GM12878 (cell line): Measurements from ENCODE around the gene C5AR2. TPM values are rescaled to one million over a fixed set of nuclear protein-coding genes. Genes with fewer than 3 reads are reported as not detected.
A peak's percentile ranks its signal among the peaks of the same experiment; 100 is the strongest.

ENCODE experiments used
- ATAC-seq: fragments of 200-7000 bp; cut with Tn5 transposase; 3 replicates; pipeline ENCODE4 v1.9.1; 2020; ENCODE audit warnings: mild to moderate bottlenecking, moderate library complexity
- BruUV-seq: library from RNA; stranded (reverse); fragments of 400-500 nt; replicated peaks from 2 replicates; lab custom pipeline; 2021; lab: Mats Ljungman, UMichigan
- CTCF ChIA-PET: fragments of 300-600 bp; sonication (Branson Sonifier 250); formaldehyde crosslinking; extraction: SDS; loops from one replicate; lab custom pipeline; 2021; ENCODE audit warnings: inconsistent platforms; lab: Yijun Ruan, JAX
- POLR2A ChIA-PET: fragments of 350-600 bp; formaldehyde crosslinking; extraction: SDS; loops from one replicate; lab custom pipeline; 2021; ENCODE audit warnings: inconsistent platforms; lab: Charles Lee
- RAD21 ChIA-PET: fragments of 300-600 bp; sonication (Branson Sonifier 250); formaldehyde crosslinking; loops from one replicate; lab custom pipeline; 2023; ENCODE audit warnings: antibody characterized with exemption; ENCODE audit not compliant: unreplicated experiment; lab: Charles Lee
- SMC1A ChIA-PET: fragments of 300-600 bp; sonication (Branson Sonifier 250); formaldehyde crosslinking; loops from one replicate; lab custom pipeline; 2023; ENCODE audit not compliant: unreplicated experiment, uncharacterized antibody; lab: Charles Lee
- DNase-seq: peaks from one replicate; pipeline ENCODE4 v3.0.0-alpha.2; 2011; ENCODE audit warnings: low read depth, low spot score
- FAIRE-seq: peaks from 3 replicates; lab custom pipeline; 2011; peaks lifted over from hg19 to GRCh38; lab: Jason Lieb, UNC
- H2AFZ ChIP-seq: 2 replicates; pipeline ENCODE4 v1.6.0; 2011; ENCODE audit warnings: low read depth, low read length, control low read depth; ENCODE audit not compliant: control insufficient read depth
- H3K27ac ChIP-seq: 2 replicates; pipeline ENCODE4 v1.5.1; 2011; ENCODE audit warnings: control low read depth; ENCODE audit not compliant: control insufficient read depth, insufficient read depth
- H3K27me3 ChIP-seq, 2 experiments: replicated peaks in 1 of 2; 2 replicates each; pipeline versions ENCODE4 v1.6.0 to v1.6.1; 2011; ENCODE audit warnings: low read length in 1 of 2; ENCODE audit not compliant: control insufficient read depth in 2 of 2, insufficient read depth in 2 of 2
- H3K36me3 ChIP-seq, 2 experiments: 2 replicates each; pipeline ENCODE4 v1.5.1; 2011; ENCODE audit warnings: low read length in 1 of 2; ENCODE audit not compliant: control insufficient read depth in 2 of 2, insufficient read depth in 2 of 2
- H3K4me1 ChIP-seq: 2 replicates; pipeline ENCODE4 v1.6.1; 2011; ENCODE audit warnings: mild to moderate bottlenecking, low read length, moderate library complexity, mixed read lengths; ENCODE audit not compliant: control insufficient read depth, insufficient read depth
- H3K4me2 ChIP-seq: 2 replicates; pipeline ENCODE4 v1.6.0; 2011; ENCODE audit warnings: control low read depth; ENCODE audit not compliant: control insufficient read depth, insufficient read depth
- H3K4me3 ChIP-seq: fragments of 200-600 bp; sonication (generic); 2 replicates; pipeline ENCODE4 v1.5.1; 2016
- H3K79me2 ChIP-seq: 2 replicates; pipeline ENCODE4 v1.6.0; 2011; ENCODE audit warnings: low read length; ENCODE audit not compliant: control insufficient read depth, insufficient read depth
- H3K9ac ChIP-seq: 2 replicates; pipeline ENCODE4 v1.8.0; 2011; ENCODE audit warnings: low read length, control low read depth, mixed read lengths; ENCODE audit not compliant: control insufficient read depth, insufficient read depth
- H3K9me3 ChIP-seq: replicated peaks from 3 replicates; pipeline ENCODE4 v1.5.1; 2011; ENCODE audit warnings: mild to moderate bottlenecking, low read length; ENCODE audit not compliant: control insufficient read depth, insufficient read depth
- H4K20me1 ChIP-seq: 2 replicates; pipeline ENCODE4 v1.6.0; 2011; ENCODE audit not compliant: control insufficient read depth, insufficient read depth
- CEBPZ ChIP-seq: fragments of 150-350 bp; IDR thresholded peaks from 2 replicates; pipeline ENCODE4 v1.6.1; 2016; ENCODE audit warnings: low read depth, low read length
- E4F1 ChIP-seq: fragments of 450-650 bp; IDR thresholded peaks from 2 replicates; pipeline ENCODE4 v1.6.1; 2018; ENCODE audit warnings: borderline replicate concordance, mild to moderate bottlenecking; ENCODE audit not compliant: partially characterized antibody
- IKZF1 ChIP-seq: fragments of 450-650 bp; conservative IDR thresholded peaks from 2 replicates; pipeline ENCODE4 v1.6.1; 2017; ENCODE audit warnings: antibody characterized with exemption, mild to moderate bottlenecking
- IKZF2 ChIP-seq, 2 experiments: fragments of 450-650 bp; IDR thresholded peaks; 2 replicates each; pipeline ENCODE4 v1.6.1; 2017; ENCODE audit warnings: mild to moderate bottlenecking in 2 of 2, moderate library complexity in 2 of 2
- MEF2A ChIP-seq: IDR thresholded peaks from 2 replicates; pipeline ENCODE4 v1.6.1; 2011; ENCODE audit warnings: low read depth, mild to moderate bottlenecking, low read length, moderate library complexity; ENCODE audit not compliant: insufficient read depth
- MEF2B ChIP-seq: fragments of 450-650 bp; IDR thresholded peaks from 2 replicates; pipeline ENCODE4 v1.6.1; 2018; ENCODE audit warnings: mild to moderate bottlenecking, moderate library complexity; ENCODE audit not compliant: partially characterized antibody, poor library complexity, severe bottlenecking
- NFYB ChIP-seq: IDR thresholded peaks from 2 replicates; pipeline ENCODE4 v1.6.1; 2011; ENCODE audit warnings: low read depth, mild to moderate bottlenecking, low read length, improper control_type of control experiment, moderate library complexity; ENCODE audit not compliant: insufficient read depth
- PML ChIP-seq: IDR thresholded peaks from 2 replicates; pipeline ENCODE4 v1.6.1; 2012; ENCODE audit warnings: low read length, inconsistent platforms
- POLR2AphosphoS5 ChIP-seq: IDR thresholded peaks from 2 replicates; pipeline ENCODE4 v1.6.1; 2011; ENCODE audit warnings: mild to moderate bottlenecking, low read length, inconsistent platforms
- POU2F2 ChIP-seq: IDR thresholded peaks from 3 replicates; pipeline ENCODE4 v1.6.1; 2011; ENCODE audit warnings: low read depth, mild to moderate bottlenecking, low read length, borderline replicate concordance
- RCOR1 ChIP-seq: conservative IDR thresholded peaks from 2 replicates; pipeline ENCODE4 v1.6.1; 2012; ENCODE audit warnings: low read depth, low read length, improper control_type of control experiment
- SP1 ChIP-seq: IDR thresholded peaks from one replicate; pipeline ENCODE4 v1.6.1; 2011; ENCODE audit warnings: low read depth, low read length
- SPI1 ChIP-seq: IDR thresholded peaks from 2 replicates; pipeline ENCODE4 v1.6.1; 2011; ENCODE audit warnings: low read depth, mild to moderate bottlenecking, low read length, moderate library complexity, borderline replicate concordance; ENCODE audit not compliant: insufficient read depth
- SUZ12 ChIP-seq: fragments of 200-600 bp; sonication (generic); IDR thresholded peaks from one replicate; pipeline ENCODE4 v1.6.1; 2018; ENCODE audit warnings: antibody characterized with exemption, mild to moderate bottlenecking; ENCODE audit not compliant: unreplicated experiment
- TCF7 ChIP-seq: IDR thresholded peaks from 2 replicates; pipeline ENCODE4 v1.6.1; 2014; ENCODE audit warnings: antibody characterized with exemption, borderline replicate concordance
- USF2 ChIP-seq: IDR thresholded peaks from 2 replicates; pipeline ENCODE4 v1.6.1; 2011; ENCODE audit warnings: low read depth, low read length, improper control_type of control experiment, borderline replicate concordance
- YY1 ChIP-seq: IDR thresholded peaks from 2 replicates; pipeline ENCODE4 v1.6.1; 2011; ENCODE audit warnings: low read depth, mild to moderate bottlenecking, low read length
- ZNF24 ChIP-seq: fragments of 450-650 bp; IDR thresholded peaks from 2 replicates; pipeline ENCODE4 v1.6.1; 2017; ENCODE audit warnings: antibody characterized with exemption, mild to moderate bottlenecking
- ZNF622 ChIP-seq: fragments of 450-650 bp; IDR thresholded peaks from 2 replicates; pipeline ENCODE4 v1.6.1; 2017; ENCODE audit warnings: mild to moderate bottlenecking, inconsistent platforms
- WGBS: methylation state at CpG from one replicate; pipeline ENCODE4 v1.1.6; 2016; ENCODE audit warnings: low lambda C conversion rate; ENCODE audit not compliant: insufficient replicate concordance, insufficient coverage; ENCODE audit errors: missing lambda C conversion rate; 5-methylcytosine and 5-hydroxymethylcytosine counted together
- in situ Hi-C: fragments of 300-500 bp; cut with MboI; formaldehyde crosslinking; loops from 9 replicates; pipeline ENCODE4 v1.14.3; 2018; ENCODE audit warnings: mixed read lengths
- intact Hi-C: fragments of 100-400 bp; cut with micrococcal nuclease; formaldehyde crosslinking; loops from one replicate; pipeline ENCODE4 v1.14.2; 2022; ENCODE audit not compliant: unreplicated experiment
- polyA plus RNA-seq, 11 experiments: library from polyadenylated mRNA; depleted of rRNA in 4 of 11; unstranded in 6 of 11; stranded (reverse) in 5 of 11; fragments of >200 nt; fragmentation: Nextera tagmentation in 4 of 11; fragmentation: Illumina TruSeq in 1 of 11; extraction: Ambion mirVana in 4 of 11; extraction: Trizol in 1 of 11; gene quantifications; 1 replicate in 1 of 11; 2 replicates in 10 of 11; pipeline versions ENCODE4 v1.2.1 to v1.2.3, GENCODE V29; 2011 to 2016; ENCODE audit warnings: inconsistent platforms in 2 of 11, missing spikeins in 2 of 11, low read depth in 1 of 11
- total RNA-seq, 4 experiments: library from RNA; depleted of rRNA in 3 of 4; stranded (reverse); fragments of >200 nt in 3 of 4; fragmentation: Illumina TruSeq in 1 of 4; extraction: Trizol in 1 of 4; gene quantifications; 2 replicates each; pipeline versions ENCODE4 v1.2.1 to v1.2.3, GENCODE V29; 2013 to 2021

The C5AR2 gene
- total and polyA plus RNA-seq, 10 of the 15 experiments (the other 5 are each of a cell fraction or from before 2014, with no cell fraction given), result 0.01 TPM; not detected in 9

- intact Hi-C loops, result no loop called here
- H3K27me3 ChIP-seq, result no peaks in the 10 kb centered on the region
- POLR2A ChIA-PET, result interaction anchor here (0.7 kb wide), 2 partner anchors 28 to 684 kb away, joined by 3 to 5 read pairs; no protein-coding TSS in a partner anchor
- DNase-seq (no peak), ATAC-seq (peak; percentile 79), FAIRE-seq (no peak)
- WGBS, result 8% methylated on average over 12 of the region's 12 CpGs
- H3K9me3 ChIP-seq, result no peaks in the 10 kb centered on the region; the same call in 2 of the 3 replicates
- BruUV-seq, result no TSS peak
- RAD21 ChIA-PET, result interaction anchor here (0.9 to 1.0 kb wide), 2 partner anchors 39 to 81 kb away, joined by 3 to 7 read pairs; partner anchors contain the start of gene DHX34
- H3K36me3 ChIP-seq, result no peaks in the 10 kb centered on the region; a peak in 1 of 4 replicates
- H2AFZ ChIP-seq, result no peak within 1 kb of the TSS
- H3K9ac ChIP-seq, result no peak within 1 kb of the TSS
- in situ Hi-C loops, result no loop called here
- H3K27ac ChIP-seq, result no peak within 1 kb of the TSS
- no peak within 1 kb of the TSS for H3K4me3 ChIP-seq
- H3K4me2 ChIP-seq, result peak within 1 kb of the TSS; percentile 25; the same call in 1 of the 2 replicates
- SMC1A ChIA-PET, result interaction anchor here (1.3 to 1.6 kb wide), 2 partner anchors 12 to 82 kb away, joined by 3 to 4 read pairs; no protein-coding TSS in a partner anchor
- CTCF ChIA-PET, result interaction anchor here (0.7 to 2.1 kb wide), 3 partner anchors 8 to 42 kb away, joined by 5 to 16 read pairs (median 5); no protein-coding TSS in a partner anchor
- H4K20me1 ChIP-seq, result no peaks in the 10 kb centered on the region
- H3K4me1 ChIP-seq, result peaks cover 2% of the 10 kb centered on the region
- H3K79me2 ChIP-seq, result no peaks in the 10 kb centered on the region
- TF ChIP-seq USF2 (no peak), ZNF622 (no peak), ZNF24 (no peak), MEF2A (no peak), YY1 (no peak), SUZ12 (no peak), IKZF1 (peak; percentile 50; the same call in 1 of the 2 replicates), SPI1 (no peak; the same call in 1 of the 2 replicates), CEBPZ (no peak), RCOR1 (no peak), PML (no peak), POLR2AphosphoS5 (no peak), E4F1 (no peak), MEF2B (peak; percentile 86), NFYB (peak; percentile 54), IKZF2 (IDR thresholded peaks at IDR 0.05) (peak in 1 of 2 experiments; percentile 13; a peak in 2 of 4 replicates), POU2F2 (no peak), SP1 (no peak), TCF7 (no peak)
Observed at GRCh38 chr19:47309608-47310007, 22.4 kb upstream of the C5AR2 start, which contains the start of gene C5AR1. Gene C5AR1, plus strand, starts transcription at chr19:47309861. Its CDS starts 35 bp downstream, at chr19:47309896.
